Right atrium auricular region (tissue), 2 donors: ENCODE measurements around the gene PARD3B. TPM values are rescaled to one million over a fixed set of nuclear protein-coding genes. Genes with fewer than 3 reads are reported as not detected.

ENCODE experiments used
- DNase-seq: peaks from one replicate; pipeline ENCODE4 v3.0.0-alpha.2; 2019; ENCODE audit warnings: low spot score
- H3K27ac ChIP-seq, 2 donors: fragments of 200-600 bp; sonication (generic); 1 replicate in 1 of 2; 2 replicates in 1 of 2; pipeline ENCODE4 v1.5.1; 2016 to 2019
- H3K27me3 ChIP-seq, 2 donors: fragments of 200-600 bp; sonication (generic); one replicate each; pipeline versions ENCODE4 v1.5.1 to v1.6.0; 2017 to 2019
- H3K36me3 ChIP-seq: fragments of 200-600 bp; sonication (generic); one replicate; pipeline ENCODE4 v1.5.1; 2016
- H3K4me1 ChIP-seq, 2 donors: fragments of 200-600 bp; sonication (generic); one replicate each; pipeline versions ENCODE4 v1.5.1 to v1.6.0; 2017 to 2019
- H3K4me3 ChIP-seq, 2 donors: fragments of 200-600 bp; sonication (generic); 1 replicate in 1 of 2; 2 replicates in 1 of 2; pipeline ENCODE4 v1.5.1; 2017 to 2019; ENCODE audit warnings: mild to moderate bottlenecking in 1 of 2, moderate library complexity in 1 of 2
- H3K9me3 ChIP-seq, 2 donors: fragments of 200-600 bp; sonication (generic); one replicate each; pipeline ENCODE4 v1.5.1; 2019
- CTCF ChIP-seq, 2 donors: fragments of 200-600 bp; sonication (generic); IDR thresholded peaks; one replicate each; pipeline ENCODE4 v1.5.1; 2019; ENCODE audit warnings: antibody characterized with exemption in 2 of 2
- total RNA-seq, 2 donors: library from RNA; depleted of rRNA; stranded (reverse); fragments of >200 nt; gene quantifications; one replicate each; pipeline ENCODE4 v1.1.0, GENCODE V29; 2016

The PARD3B gene
- total RNA-seq, 2 donors from 2014 or later, result 7.4 to 12.2 TPM

GRCh38 chr2:205041472-205042130, 496.3 kb downstream of the PARD3B start:
- H3K27ac ChIP-seq, result no peak overlapping the region
- no peak for TF ChIP-seq CTCF (IDR thresholded peaks at IDR 0.05)
- no peak overlapping the region for H3K4me3 ChIP-seq

DNA sequence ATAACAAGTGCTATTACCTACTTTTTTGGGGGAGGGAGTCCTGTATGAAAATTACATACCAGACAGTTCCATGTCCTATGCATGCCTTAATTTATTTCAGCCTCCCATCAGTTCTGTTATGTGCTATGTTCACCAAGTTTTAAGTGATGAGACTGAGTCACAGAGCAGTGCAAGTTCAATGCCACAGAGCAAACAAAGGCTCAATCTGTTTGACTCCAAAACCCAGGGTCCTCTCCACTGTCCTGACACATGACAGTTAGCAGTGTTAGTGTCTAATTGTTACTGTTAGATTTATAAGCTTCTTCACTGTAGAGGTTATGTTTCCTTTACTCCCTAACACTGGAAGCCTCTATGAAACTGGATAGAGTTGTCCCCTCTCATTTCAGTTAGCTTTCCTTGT, 498.0 kb downstream of the PARD3B start:
- H3K9me3 ChIP-seq, result no peaks in the 10 kb centered on the region
- no peaks in the 10 kb centered on the region for H3K27me3 ChIP-seq
- no peak overlapping the region for H3K27ac ChIP-seq
- H3K4me1 ChIP-seq, result no peaks in the 10 kb centered on the region
- TF ChIP-seq CTCF (IDR thresholded peaks at IDR 0.05), result no peak
- no peak for DNase-seq
- H3K4me3 ChIP-seq, result no peak overlapping the region
- H3K36me3 ChIP-seq, result no peaks in the 10 kb centered on the region

More at GRCh38 chr2:205041472-205042130, 496.3 kb downstream of the PARD3B start:
- Histone ChIP-seq H3K9me3 (no peaks in the 10 kb centered on the region), H3K36me3 (no peaks in the 10 kb centered on the region), H3K4me1 (no peaks in the 10 kb centered on the region), H3K27me3 (no peaks in the 10 kb centered on the region)
- DNase-seq, result no peak

- no peak for DNase-seq
- Histone ChIP-seq H3K36me3 (no peaks in the 10 kb centered on the region), H3K4me1 (no peaks in the 10 kb centered on the region), H3K27ac (no peak overlapping the region), H3K4me3 (no peak overlapping the region), H3K27me3 (no peaks in the 10 kb centered on the region), H3K9me3 (no peaks in the 10 kb centered on the region)
- TF ChIP-seq CTCF (IDR thresholded peaks at IDR 0.05), result no peak
Observed at GRCh38 chr2:205045706-205046105, 500.4 kb downstream of the PARD3B start.

- no peak for DNase-seq
- Histone ChIP-seq H3K4me3 (no peak overlapping the region), H3K4me1 (no peaks in the 10 kb centered on the region), H3K27me3 (no peaks in the 10 kb centered on the region), H3K36me3 (no peaks in the 10 kb centered on the region), H3K27ac (no peak overlapping the region), H3K9me3 (no peaks in the 10 kb centered on the region)
- TF ChIP-seq CTCF (IDR thresholded peaks at IDR 0.05), result no peak
Observed at GRCh38 chr2:205047273-205047839, 502.1 kb downstream of the PARD3B start.

DNA sequence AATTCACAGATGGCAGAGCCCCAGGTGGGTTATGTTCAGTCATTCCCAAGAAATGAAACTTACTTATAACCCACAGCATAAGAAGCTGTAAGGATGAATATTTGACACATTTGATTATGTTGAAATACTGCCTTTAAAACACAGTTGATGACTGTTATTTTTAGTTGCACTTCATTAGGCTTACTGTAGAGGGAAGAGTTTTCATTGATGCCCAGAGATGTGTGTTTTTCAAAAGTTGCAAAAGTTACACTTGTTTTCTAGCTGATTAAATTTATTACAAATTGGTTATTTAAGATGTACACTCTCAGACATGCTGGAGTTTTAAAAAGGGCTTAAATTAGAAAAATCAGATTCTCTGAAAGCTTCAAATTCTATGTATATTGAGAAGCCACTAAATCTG, 506.1 kb downstream of the PARD3B start:
- Histone ChIP-seq H3K27ac (no peak overlapping the region), H3K27me3 (no peaks in the 10 kb centered on the region), H3K36me3 (no peaks in the 10 kb centered on the region), H3K4me3 (no peak overlapping the region), H3K4me1 (peaks cover 0 to 6% of the 10 kb centered on the region in 2 donors), H3K9me3 (no peaks in the 10 kb centered on the region)
- no peak for DNase-seq
- no peak for TF ChIP-seq CTCF (IDR thresholded peaks at IDR 0.05)

- H3K9me3 ChIP-seq, result no peaks in the 10 kb centered on the region
- no peak overlapping the region for H3K27ac ChIP-seq
- no peaks in the 10 kb centered on the region for H3K27me3 ChIP-seq
- DNase-seq, result no peak
- H3K36me3 ChIP-seq, result no peaks in the 10 kb centered on the region
- no peak for TF ChIP-seq CTCF (IDR thresholded peaks at IDR 0.05)
- H3K4me3 ChIP-seq, result no peak overlapping the region
- H3K4me1 ChIP-seq, result peaks cover 0 to 6% of the 10 kb centered on the region in 2 donors
Observed at GRCh38 chr2:205052781-205053180, 507.5 kb downstream of the PARD3B start.
